Endothelial cell (in vitro differentiated cells): Measurements from ENCODE around the gene RIMBP2. TPM values are rescaled to one million over a fixed set of nuclear protein-coding genes. Genes with fewer than 3 reads are reported as not detected.

Experiments
- DNase-seq: peaks from one replicate; pipeline ENCODE4 v3.0.0; 2021; ENCODE audit warnings: low spot score
- H3K27ac Mint-ChIP-seq: one replicate; pipeline ENCODE4 v1.8.0; 2021; ENCODE audit warnings: mixed read lengths, inconsistent platforms; ENCODE audit not compliant: unreplicated experiment
- H3K27me3 Mint-ChIP-seq: one replicate; pipeline ENCODE4 v1.8.0; 2021; ENCODE audit warnings: mild to moderate bottlenecking, moderate library complexity, mixed read lengths, inconsistent platforms; ENCODE audit not compliant: unreplicated experiment
- H3K36me3 Mint-ChIP-seq: one replicate; pipeline ENCODE4 v1.8.0; 2021; ENCODE audit warnings: mild to moderate bottlenecking, low read depth, mixed read lengths, inconsistent platforms; ENCODE audit not compliant: unreplicated experiment
- H3K4me1 Mint-ChIP-seq: one replicate; pipeline ENCODE4 v1.8.0; 2021; ENCODE audit warnings: mild to moderate bottlenecking, mixed read lengths, inconsistent platforms; ENCODE audit not compliant: unreplicated experiment
- H3K4me3 Mint-ChIP-seq: one replicate; pipeline ENCODE4 v1.8.0; 2021; ENCODE audit warnings: mild to moderate bottlenecking, mixed read lengths, inconsistent platforms; ENCODE audit not compliant: unreplicated experiment
- H3K9me3 Mint-ChIP-seq: one replicate; pipeline ENCODE4 v1.8.0; 2021; ENCODE audit warnings: mixed read lengths, inconsistent platforms; ENCODE audit not compliant: unreplicated experiment
- CTCF ChIP-seq: fragments of 200-600 bp; sonication (generic); IDR thresholded peaks from one replicate; pipeline ENCODE4 v1.5.0; 2021; ENCODE audit warnings: antibody characterized with exemption; ENCODE audit not compliant: unreplicated experiment
- total RNA-seq: library from RNA; stranded (reverse); fragmentation: NEBNext Ultra II Directional; extraction: Animal tissue kit (Norgen Biotek cat#: 25700); gene quantifications from one replicate; pipeline ENCODE4 v1.2.1, GENCODE V29; 2021; ENCODE audit not compliant: unreplicated experiment

The RIMBP2 gene
- total RNA-seq, 1 donor from 2014 or later: 1.4 TPM

DNA sequence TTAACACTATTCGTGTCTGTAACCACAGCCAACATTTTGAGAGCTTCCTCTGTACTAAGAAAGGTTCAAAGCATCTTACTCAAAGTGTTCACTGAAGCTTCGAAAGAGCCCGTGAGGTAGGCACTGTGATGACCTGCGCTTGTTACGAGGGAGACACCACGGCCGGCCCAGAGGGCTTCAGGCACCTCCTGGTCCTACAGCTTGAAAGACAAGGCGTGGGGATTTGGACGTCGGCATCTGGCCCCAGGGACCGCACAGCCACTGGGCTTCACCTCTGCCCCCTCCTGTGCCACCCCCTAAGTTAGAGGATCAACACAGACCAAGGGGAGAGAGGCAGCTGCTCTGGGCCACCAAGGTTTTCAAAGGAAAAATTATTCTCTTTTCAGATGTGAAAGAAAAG lies 75.6 kb downstream of the RIMBP2 start:
- H3K27ac Mint-ChIP-seq: no peak overlapping the region
- no peak for TF ChIP-seq CTCF
- H3K4me3 Mint-ChIP-seq: no peak overlapping the region
- H3K4me1 Mint-ChIP-seq: peaks cover 3% of the 10 kb centered on the region
- H3K27me3 Mint-ChIP-seq: peaks cover 4% of the 10 kb centered on the region
- peaks cover 4% of the 10 kb centered on the region for H3K36me3 Mint-ChIP-seq
- peaks cover 9% of the 10 kb centered on the region for H3K9me3 Mint-ChIP-seq
- no peak for DNase-seq

GRCh38 chr12:130639476-130640424 lies 76.3 kb downstream of the RIMBP2 start:
- no peak for TF ChIP-seq CTCF
- no peak overlapping the region for H3K4me3 Mint-ChIP-seq
- H3K9me3 Mint-ChIP-seq: peaks cover 9% of the 10 kb centered on the region
- H3K4me1 Mint-ChIP-seq: peaks cover 3% of the 10 kb centered on the region
- peaks cover 4% of the 10 kb centered on the region for H3K27me3 Mint-ChIP-seq
- DNase-seq: no peak
- no peak overlapping the region for H3K27ac Mint-ChIP-seq
- H3K36me3 Mint-ChIP-seq: peaks cover 4% of the 10 kb centered on the region

DNA sequence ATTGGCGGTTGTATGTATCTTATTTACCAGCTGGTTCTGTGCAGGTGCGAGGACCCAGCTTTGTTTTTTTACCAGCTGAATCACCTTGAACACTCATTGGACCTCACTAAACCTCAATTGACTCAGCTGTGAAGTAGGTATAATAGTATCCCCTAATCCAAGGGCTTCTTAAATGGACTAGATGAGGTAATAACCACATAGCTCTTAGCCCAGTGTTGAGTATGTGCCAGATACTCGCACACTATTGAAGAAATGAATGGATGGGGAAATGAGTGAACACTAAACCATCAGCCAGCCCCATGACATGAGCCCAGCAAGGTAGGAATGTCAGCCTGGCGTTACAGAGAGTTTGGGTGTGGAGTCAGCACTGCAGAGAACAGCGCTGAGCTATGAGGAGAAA lies 79.7 kb downstream of the RIMBP2 start:
- H3K36me3 Mint-ChIP-seq: no peaks in the 10 kb centered on the region

GRCh38 chr12:130634866-130635265 lies 81.2 kb downstream of the RIMBP2 start:
- no peaks in the 10 kb centered on the region for H3K36me3 Mint-ChIP-seq
- no peak overlapping the region for H3K4me3 Mint-ChIP-seq
- TF ChIP-seq CTCF: no peak
- no peak for DNase-seq
- no peak overlapping the region for H3K27ac Mint-ChIP-seq
- H3K4me1 Mint-ChIP-seq: peaks cover 6% of the 10 kb centered on the region
- peaks cover 5% of the 10 kb centered on the region for H3K9me3 Mint-ChIP-seq
- peaks cover 4% of the 10 kb centered on the region for H3K27me3 Mint-ChIP-seq

More for the DNA sequence above, 79.7 kb downstream of the RIMBP2 start:
- DNase-seq: no peak
- Mint-ChIP-seq H3K9me3 (peaks cover 8% of the 10 kb centered on the region), H3K27ac (no peak overlapping the region), H3K4me1 (peaks cover 3% of the 10 kb centered on the region), H3K4me3 (no peak overlapping the region), H3K27me3 (peaks cover 4% of the 10 kb centered on the region)
- TF ChIP-seq CTCF: no peak

- Mint-ChIP-seq H3K27ac (no peak overlapping the region), H3K36me3 (no peaks in the 10 kb centered on the region), H3K4me3 (no peak overlapping the region), H3K4me1 (peaks cover 3% of the 10 kb centered on the region), H3K27me3 (peaks cover 4% of the 10 kb centered on the region), H3K9me3 (peaks cover 4% of the 10 kb centered on the region)
- DNase-seq: no peak
- TF ChIP-seq CTCF: no peak
Measured at GRCh38 chr12:130633771-130634170, 82.3 kb downstream of the RIMBP2 start.
